Nephron (organoid): ENCODE measurements around the gene E2F7.

Source experiments
- H3K27ac Mint-ChIP-seq, 3 experiments: 2 replicates each; pipeline ENCODE4 v1.8.0; 2020; ENCODE audit warnings: mixed read lengths in 3 of 3, mild to moderate bottlenecking in 2 of 3, moderate library complexity in 1 of 3
- H3K27me3 Mint-ChIP-seq: 2 replicates; pipeline ENCODE4 v1.8.0; 2021; ENCODE audit warnings: low read depth, mild to moderate bottlenecking, moderate library complexity, mixed read lengths
- H3K36me3 Mint-ChIP-seq: 2 replicates; pipeline ENCODE4 v1.8.0; 2020; ENCODE audit warnings: low read depth, mixed read lengths
- H3K4me1 Mint-ChIP-seq: 2 replicates; pipeline ENCODE4 v1.8.0; 2020; ENCODE audit warnings: mixed read lengths
- H3K4me3 Mint-ChIP-seq, 3 experiments: 2 replicates each; pipeline ENCODE4 v1.8.0; 2020; ENCODE audit warnings: mild to moderate bottlenecking in 3 of 3, mixed read lengths in 3 of 3, moderate library complexity in 2 of 3
- H3K9me3 Mint-ChIP-seq: 2 replicates; pipeline ENCODE4 v1.8.0; 2020; ENCODE audit warnings: mixed read lengths
- CTCF ChIP-seq, 3 experiments: fragments of 200-600 bp; sonication (generic); IDR thresholded peaks; one replicate each; pipeline ENCODE4 v1.5.0; 2021; ENCODE audit warnings: antibody characterized with exemption in 3 of 3; ENCODE audit not compliant: unreplicated experiment in 3 of 3

E2F7 gene

GRCh38 chr12:77002382-77002781 lies 63.0 kb downstream of the E2F7 start:
- Mint-ChIP-seq H3K9me3 (no peaks in the 10 kb centered on the region), H3K4me3 (no peak overlapping the region), H3K27me3 (peaks cover 3% of the 10 kb centered on the region), H3K27ac (no peak overlapping the region), H3K36me3 (no peaks in the 10 kb centered on the region), H3K4me1 (no peaks in the 10 kb centered on the region)
- no peak for TF ChIP-seq CTCF (IDR thresholded peaks at IDR 0.05; ENCODE audit: unreplicated experiment in 3 of 3)

- TF ChIP-seq CTCF (IDR thresholded peaks at IDR 0.05; ENCODE audit: unreplicated experiment in 3 of 3) = no peak
- no peaks in the 10 kb centered on the region for H3K9me3 Mint-ChIP-seq
- peaks cover 5% of the 10 kb centered on the region for H3K4me1 Mint-ChIP-seq
- H3K4me3 Mint-ChIP-seq = no peak overlapping the region
- peaks cover 3% of the 10 kb centered on the region for H3K27me3 Mint-ChIP-seq
- H3K27ac Mint-ChIP-seq = no peak overlapping the region
- no peaks in the 10 kb centered on the region for H3K36me3 Mint-ChIP-seq
These were observed 64.1 kb downstream of the E2F7 start for GRCh38 chr12:77001276-77001675.

DNA sequence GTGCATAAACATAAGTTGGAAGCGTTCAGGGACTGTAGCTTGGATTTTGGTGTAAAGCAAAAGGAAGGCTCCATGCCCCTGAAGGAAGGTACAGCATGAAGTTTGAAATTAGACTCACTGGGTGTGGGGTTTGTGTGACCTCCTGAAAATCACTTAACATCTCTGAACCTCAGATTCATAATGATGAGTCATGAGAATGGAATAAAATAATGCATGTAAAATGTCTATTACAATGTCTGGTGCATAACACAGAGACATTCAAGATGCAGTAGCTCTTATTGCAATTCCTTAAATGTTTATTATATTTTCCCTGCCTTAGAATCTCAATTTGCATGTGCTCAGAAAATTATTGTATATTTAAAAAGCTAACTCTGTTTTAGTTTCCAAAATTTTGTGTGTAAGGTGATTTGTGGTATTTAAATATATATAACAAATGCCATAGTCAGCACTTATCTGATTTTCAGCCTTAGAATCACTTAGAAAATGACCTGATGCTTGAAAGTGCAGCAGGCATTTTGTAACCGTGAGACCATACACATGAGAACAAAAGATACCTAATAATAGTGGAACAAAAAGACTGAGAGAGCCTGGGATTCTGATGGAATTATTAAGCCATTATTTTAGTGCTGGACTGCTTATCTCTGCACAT lies 66.3 kb downstream of the E2F7 start:
- peaks cover under 1% of the 10 kb centered on the region for H3K27me3 Mint-ChIP-seq
- no peak overlapping the region for H3K4me3 Mint-ChIP-seq
- H3K27ac Mint-ChIP-seq = no peak overlapping the region
- no peaks in the 10 kb centered on the region for H3K36me3 Mint-ChIP-seq
- peaks cover 4% of the 10 kb centered on the region for H3K9me3 Mint-ChIP-seq
- H3K4me1 Mint-ChIP-seq = peaks cover 5% of the 10 kb centered on the region
- no peak for TF ChIP-seq CTCF (IDR thresholded peaks at IDR 0.05; ENCODE audit: unreplicated experiment in 3 of 3)

GRCh38 chr12:76998386-76998785 lies 67.0 kb downstream of the E2F7 start:
- peaks cover 5% of the 10 kb centered on the region for H3K4me1 Mint-ChIP-seq
- no peak for TF ChIP-seq CTCF (IDR thresholded peaks at IDR 0.05; ENCODE audit: unreplicated experiment in 3 of 3)
- peaks cover 9% of the 10 kb centered on the region for H3K9me3 Mint-ChIP-seq

GRCh38 chr12:76997011-76997780 lies 68.2 kb downstream of the E2F7 start:
- Mint-ChIP-seq H3K4me3 (no peak overlapping the region), H3K27me3 (no peaks in the 10 kb centered on the region), H3K27ac (peak overlapping the region in 1 of 3 experiments; percentile 26), H3K4me1 (peaks cover 5% of the 10 kb centered on the region), H3K9me3 (peaks cover 12% of the 10 kb centered on the region), H3K36me3 (no peaks in the 10 kb centered on the region)
- no peak for TF ChIP-seq CTCF (IDR thresholded peaks at IDR 0.05; ENCODE audit: unreplicated experiment in 3 of 3)

More at GRCh38 chr12:76998386-76998785, 67.0 kb downstream of the E2F7 start:
- Mint-ChIP-seq H3K27me3 (no peaks in the 10 kb centered on the region), H3K27ac (no peak overlapping the region), H3K36me3 (no peaks in the 10 kb centered on the region), H3K4me3 (no peak overlapping the region)
